SK-N-SH treated with all-trans-retinoic acid at 6 μM for 48 hours (cell line): ENCODE results near the gene DERA.

Experiments
- CREB5 ChIP-seq: fragments of 250-450 bp; sonication (Bioruptor Pico); IDR thresholded peaks from 2 replicates; pipeline ENCODE4 v1.5.1; 2020; ENCODE audit warnings: low read depth, mild to moderate bottlenecking, moderate library complexity
- CSDC2 ChIP-seq: fragments of 250-450 bp; sonication (Bioruptor Pico); IDR thresholded peaks from 2 replicates; pipeline ENCODE4 v1.5.0; 2020; ENCODE audit warnings: mild to moderate bottlenecking, moderate library complexity
- CSRNP3 ChIP-seq: fragments of 250-450 bp; sonication (Bioruptor Pico); IDR thresholded peaks from 2 replicates; pipeline ENCODE4 v1.5.1; 2021; ENCODE audit warnings: mild to moderate bottlenecking, moderate library complexity
- ISL1 ChIP-seq: fragments of 250-450 bp; sonication (Bioruptor Pico); IDR thresholded peaks from 2 replicates; pipeline ENCODE4 v2.1.2; 2022; ENCODE audit warnings: mild to moderate bottlenecking, moderate library complexity
- PATZ1 ChIP-seq: fragments of 250-450 bp; sonication (Bioruptor Pico); IDR thresholded peaks from 2 replicates; pipeline ENCODE4 v1.8.0; 2020; ENCODE audit warnings: mild to moderate bottlenecking, moderate library complexity, borderline replicate concordance
- POU6F1 ChIP-seq: fragments of 250-450 bp; sonication (Bioruptor Pico); IDR thresholded peaks from 2 replicates; pipeline ENCODE4 v1.8.0; 2021; ENCODE audit warnings: low read depth, mild to moderate bottlenecking, moderate library complexity, borderline replicate concordance
- PPARA ChIP-seq: fragments of 250-450 bp; sonication (Bioruptor Pico); IDR thresholded peaks from 2 replicates; pipeline ENCODE4 v1.5.0; 2020; ENCODE audit warnings: mild to moderate bottlenecking, borderline replicate concordance
- TCF4 ChIP-seq: fragments of 250-450 bp; sonication (Bioruptor Pico); IDR thresholded peaks from 2 replicates; pipeline ENCODE4 v1.8.0; 2021; ENCODE audit warnings: mild to moderate bottlenecking, moderate library complexity, borderline replicate concordance
- TOX ChIP-seq: fragments of 250-450 bp; sonication (Bioruptor Pico); IDR thresholded peaks from 2 replicates; pipeline ENCODE4 v1.8.0; 2021; ENCODE audit warnings: mild to moderate bottlenecking, moderate library complexity, borderline replicate concordance
- ZC3H10 ChIP-seq: fragments of 250-450 bp; sonication (Bioruptor Pico); IDR thresholded peaks from 2 replicates; pipeline ENCODE4 v1.5.1; 2021; ENCODE audit warnings: mild to moderate bottlenecking, moderate library complexity
- ZFP3 ChIP-seq: fragments of 250-450 bp; sonication (Bioruptor Pico); IDR thresholded peaks from 2 replicates; pipeline ENCODE4 v1.5.0; 2020; ENCODE audit warnings: mild to moderate bottlenecking, moderate library complexity
- ZFP30 ChIP-seq: fragments of 450-650 bp; formaldehyde crosslinking; IDR thresholded peaks from 2 replicates; pipeline ENCODE4 v1.5.0; 2022; ENCODE audit warnings: mild to moderate bottlenecking, moderate library complexity
- ZNF565 ChIP-seq: fragments of 450-650 bp; formaldehyde crosslinking; conservative IDR thresholded peaks from 2 replicates; pipeline ENCODE4 v1.5.0; 2020; ENCODE audit warnings: low read depth, mild to moderate bottlenecking, moderate library complexity
- ZNF70 ChIP-seq: fragments of 450-650 bp; formaldehyde crosslinking; IDR thresholded peaks from 2 replicates; pipeline ENCODE4 v1.5.0; 2020; ENCODE audit warnings: mild to moderate bottlenecking, moderate library complexity

GRCh38 chr12:16020031-16020430 is 108.9 kb downstream of the DERA start:
- TF ChIP-seq PATZ1 (CRISPR knock-in tag) (no peak), TOX (CRISPR knock-in tag) (no peak), CSDC2 (CRISPR knock-in tag) (no peak), ZFP3 (CRISPR knock-in tag) (no peak), ZNF70 (CRISPR knock-in tag) (no peak), ZNF565 (CRISPR knock-in tag) (no peak), CREB5 (no peak), ISL1 (CRISPR knock-in tag) (no peak), ZFP30 (CRISPR knock-in tag) (no peak), ZC3H10 (no peak), PPARA (CRISPR knock-in tag) (no peak), TCF4 (CRISPR knock-in tag) (no peak), CSRNP3 (no peak), POU6F1 (CRISPR knock-in tag) (no peak)
